Astrocyte of the spinal cord (primary cell): ENCODE measurements around the gene TRIM73.
"Not testable (repeated sequence)": the region's sequence is repeated elsewhere in the genome, so short reads cannot be mapped to it uniquely, and the experiment has no call there.

Experiments used
- DNase-seq: peaks from one replicate; pipeline ENCODE4 v3.0.0; 2011; ENCODE audit warnings: low read depth, low spot score
- H3K4me3 ChIP-seq: 2 replicates; pipeline ENCODE4 v1.5.1; 2011; ENCODE audit warnings: low read depth, mild to moderate bottlenecking, low read length, moderate library complexity
- in situ Hi-C: cut with HindIII; loops from 2 replicates; pipeline ENCODE4 v1.10.0; 2017; ENCODE audit warnings: low sequenced_read_pairs

Gene TRIM73

GRCh38 chr7:75395329-75395728 lies at the start of gene TRIM73:
TRIM73 (plus strand) TSS chr7:75395629; CDS start chr7:75398934, 3,305 bp downstream.
- H3K4me3 ChIP-seq, in situ Hi-C loops, DNase-seq: not testable (repeated sequence)

- peak; percentile 30 for DNase-seq
- in situ Hi-C loops: not testable (repeated sequence)
- H3K4me3 ChIP-seq: peak overlapping the region; percentile 44
Measured at GRCh38 chr7:75358671-75359541, 36.5 kb upstream of the TRIM73 start.

DNA sequence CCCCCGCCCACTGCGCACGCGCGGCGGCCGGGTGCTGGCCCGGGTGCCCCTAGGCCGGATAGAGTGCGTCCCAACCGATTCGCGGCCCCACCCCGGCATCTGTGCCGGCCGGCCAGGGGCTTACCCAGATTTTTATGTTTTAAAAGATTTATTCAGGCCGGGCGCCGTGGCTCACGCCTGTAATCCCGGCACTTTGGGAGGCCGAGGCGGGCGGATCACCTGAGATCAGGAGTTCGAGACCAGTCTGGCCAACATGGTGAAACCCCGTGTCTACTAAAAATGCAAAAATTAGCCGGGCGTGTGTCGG lies 35.9 kb upstream of the TRIM73 start:
- in situ Hi-C loops, DNase-seq: not testable (repeated sequence)
- H3K4me3 ChIP-seq: peak overlapping the region; percentile 34

DNA sequence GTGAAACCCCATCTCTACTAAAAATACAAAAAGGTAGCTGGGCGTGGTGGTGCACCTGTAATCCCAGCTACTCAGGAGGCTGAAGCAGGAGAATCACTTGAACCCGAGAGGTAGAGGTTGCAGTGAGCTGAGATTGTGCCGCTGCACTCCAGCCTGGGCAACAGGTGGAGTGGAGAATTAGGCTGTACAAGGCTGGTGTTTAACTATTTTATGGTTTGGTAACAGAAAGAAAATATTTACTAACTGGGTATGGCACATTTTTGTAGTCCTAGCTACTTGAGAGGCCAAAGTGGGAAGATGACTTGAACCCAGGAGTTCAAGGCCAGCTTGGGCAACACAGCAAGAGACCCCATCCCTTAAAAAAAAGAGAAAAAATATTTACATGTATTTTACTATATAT lies 31.4 kb upstream of the TRIM73 start:
- DNase-seq, H3K4me3 ChIP-seq, in situ Hi-C loops: not testable (repeated sequence)

DNA sequence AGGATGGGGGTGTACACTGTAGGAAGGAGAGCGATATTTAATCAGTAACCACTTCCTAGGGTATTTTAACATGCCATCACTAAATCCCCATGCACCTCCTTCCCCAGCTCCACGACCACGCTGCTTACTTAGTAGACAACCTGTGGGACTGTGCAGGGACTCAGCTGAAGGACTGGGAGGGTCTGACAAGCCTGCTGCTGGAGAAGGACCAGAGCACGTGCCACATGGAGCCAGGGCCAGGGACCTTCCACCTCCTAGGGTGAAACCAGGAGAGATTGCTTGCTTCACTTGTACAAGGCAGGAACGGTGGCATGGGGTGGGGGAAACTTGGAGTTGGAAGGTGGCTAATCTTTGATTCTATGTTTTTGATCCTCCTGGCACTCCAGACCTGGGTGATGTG lies 28.8 kb upstream of the TRIM73 start:
- in situ Hi-C loops, DNase-seq, H3K4me3 ChIP-seq: not testable (repeated sequence)

GRCh38 chr7:75367313-75367712 lies 28.1 kb upstream of the TRIM73 start:
- in situ Hi-C loops, DNase-seq, H3K4me3 ChIP-seq: not testable (repeated sequence)

- DNase-seq, H3K4me3 ChIP-seq, in situ Hi-C loops: not testable (repeated sequence)
Measured at GRCh38 chr7:75374144-75374518, 21.3 kb upstream of the TRIM73 start.

DNA sequence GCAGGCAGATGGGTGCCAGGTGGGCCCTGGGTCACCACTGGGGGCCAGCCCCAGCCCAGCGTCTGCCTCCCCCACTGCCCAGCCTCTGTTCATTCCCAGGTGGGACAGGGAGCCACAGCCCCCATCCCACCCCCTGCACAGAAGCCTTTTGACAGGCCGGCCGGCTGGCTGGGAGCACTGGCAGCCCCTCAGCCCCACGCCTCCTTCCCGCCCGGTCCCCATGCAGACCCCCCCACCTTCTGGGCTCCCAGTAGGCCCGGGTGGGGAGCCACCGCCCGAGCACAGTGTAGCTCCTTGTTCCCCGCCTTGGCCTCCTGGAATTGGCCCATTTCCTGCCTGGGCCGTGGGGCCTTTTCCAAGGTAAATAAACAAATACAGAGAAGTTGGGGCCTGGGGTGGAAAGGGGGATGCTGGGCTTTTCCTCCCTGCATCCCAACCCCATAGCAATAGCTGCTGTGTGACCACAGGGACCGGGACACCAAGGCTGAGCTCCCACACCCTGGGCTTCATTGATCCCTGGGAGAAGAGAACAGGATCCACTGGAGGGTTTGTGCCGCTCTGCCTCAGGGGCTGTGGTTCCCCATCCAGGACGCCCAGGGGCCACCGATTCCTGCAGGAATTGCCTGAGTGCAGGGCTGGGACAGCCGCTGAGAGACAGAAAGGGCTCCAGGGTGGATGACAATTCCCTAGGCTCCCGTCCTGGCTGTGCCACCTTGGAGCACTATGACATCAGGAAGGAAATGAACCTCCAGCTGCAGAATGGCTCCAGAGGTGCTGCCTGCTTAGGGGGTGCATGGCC lies 20.7 kb upstream of the TRIM73 start:
- DNase-seq, in situ Hi-C loops, H3K4me3 ChIP-seq: not testable (repeated sequence)

GRCh38 chr7:75393194-75393593 lies 2.2 kb upstream of the TRIM73 start:
- DNase-seq, H3K4me3 ChIP-seq, in situ Hi-C loops: not testable (repeated sequence)

DNA sequence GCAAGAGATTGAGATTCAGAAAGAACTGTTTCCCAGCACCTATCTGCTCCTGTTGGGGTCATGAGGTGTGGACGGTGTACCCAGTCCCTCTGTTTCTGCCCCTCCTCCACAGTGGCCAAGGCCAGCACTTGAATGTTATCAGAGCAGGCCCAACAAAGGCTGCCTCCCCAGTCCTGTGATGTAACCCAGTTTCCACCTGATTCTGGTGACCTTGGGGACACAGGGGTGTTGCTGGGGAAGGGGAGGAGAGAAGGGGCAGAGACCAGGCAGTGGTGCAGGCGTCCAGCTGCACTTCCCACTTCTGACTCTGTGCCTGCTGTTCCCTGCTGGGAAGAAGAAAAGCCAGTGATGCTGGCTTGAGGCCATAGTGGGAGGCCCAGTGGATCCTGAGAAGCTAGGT lies 2.4 kb downstream of the TRIM73 start:
- H3K4me3 ChIP-seq, DNase-seq, in situ Hi-C loops: not testable (repeated sequence)

- H3K4me3 ChIP-seq, in situ Hi-C loops, DNase-seq: not testable (repeated sequence)
Measured at GRCh38 chr7:75398771-75399700, 3.6 kb downstream of the TRIM73 start.

- in situ Hi-C loops, H3K4me3 ChIP-seq, DNase-seq: not testable (repeated sequence)
Measured at GRCh38 chr7:75400575-75400974, 5.1 kb downstream of the TRIM73 start.

- DNase-seq, in situ Hi-C loops: not testable (repeated sequence)
Measured at GRCh38 chr7:75403455-75404443, 8.3 kb downstream of the TRIM73 start.

GRCh38 chr7:75404663-75405062 lies 9.2 kb downstream of the TRIM73 start:
- DNase-seq, H3K4me3 ChIP-seq, in situ Hi-C loops: not testable (repeated sequence)

More at GRCh38 chr7:75403455-75404443, 8.3 kb downstream of the TRIM73 start:
- not testable (repeated sequence) for H3K4me3 ChIP-seq

DNA sequence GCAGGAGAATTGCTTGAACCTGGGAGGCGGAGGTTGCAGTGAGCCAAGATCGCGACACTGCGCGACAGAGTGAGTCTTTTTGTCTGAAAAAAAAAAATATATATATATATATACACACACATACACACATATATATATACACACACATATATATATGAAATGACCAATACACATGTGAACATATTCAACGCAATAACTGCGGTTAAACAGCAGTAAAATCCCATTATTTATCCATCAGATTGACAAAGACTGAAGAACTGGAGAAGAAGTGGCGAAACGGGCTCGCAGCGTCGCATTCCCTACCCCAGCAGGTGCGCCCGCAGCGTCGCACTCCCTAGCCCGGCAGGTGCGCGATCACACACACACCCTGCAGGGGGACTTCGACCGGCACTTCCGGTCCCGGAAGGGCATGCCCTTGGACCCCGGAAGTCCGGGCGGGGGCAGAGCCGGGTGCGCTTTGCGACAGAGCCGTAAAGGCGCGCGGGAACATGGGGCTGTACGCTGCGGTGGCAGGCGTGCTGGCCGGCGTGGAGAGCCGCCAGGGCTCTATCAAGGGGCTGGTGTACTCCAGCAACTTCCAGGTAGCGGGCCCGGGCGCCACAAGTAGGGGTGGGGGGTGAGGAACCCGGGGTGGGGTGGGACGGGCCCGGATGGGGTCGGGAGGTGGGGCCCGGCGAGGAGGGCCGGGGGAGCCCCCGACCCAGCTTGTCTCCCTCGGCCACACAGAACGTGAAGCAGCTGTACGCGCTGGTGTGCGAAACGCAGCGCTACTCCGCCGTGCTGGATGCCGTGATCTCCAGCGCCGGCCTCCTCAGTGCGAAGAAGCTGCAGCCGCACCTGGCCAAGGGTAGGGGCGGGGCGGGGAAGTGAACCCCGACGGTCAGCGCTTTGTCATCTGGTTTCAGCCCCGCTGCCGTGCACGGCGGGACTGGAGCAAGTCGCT lies 14.7 kb downstream of the TRIM73 start:
- DNase-seq, in situ Hi-C loops: not testable (repeated sequence)
- H3K4me3 ChIP-seq: peak overlapping the region; percentile 31
